Hepatocyte (in vitro differentiated cells): ENCODE results near the gene TK2. TPM values are rescaled to one million over a fixed set of nuclear protein-coding genes. Genes with fewer than 3 reads are reported as not detected.
"Not testable (repeated sequence)": the region's sequence is repeated elsewhere in the genome, so short reads cannot be mapped to it uniquely, and the experiment has no call there.

Source experiments
- DNase-seq: peaks from one replicate; pipeline ENCODE4 v3.0.0-alpha.2; 2016; ENCODE audit warnings: low spot score
- H2AFZ ChIP-seq: fragments of 200-600 bp; sonication (generic); 2 replicates; pipeline ENCODE4 v1.6.0; 2016; ENCODE audit warnings: antibody characterized with exemption, mild to moderate bottlenecking
- H3K27ac ChIP-seq: fragments of 200-600 bp; sonication (generic); 2 replicates; pipeline ENCODE4 v1.5.1; 2016; ENCODE audit warnings: mild to moderate bottlenecking
- H3K27me3 ChIP-seq: fragments of 200-600 bp; sonication (generic); 2 replicates; pipeline ENCODE4 v1.6.1; 2016
- H3K36me3 ChIP-seq: fragments of 200-600 bp; sonication (generic); replicated peaks from 2 replicates; pipeline ENCODE4 v1.5.1; 2016; ENCODE audit warnings: low read depth; ENCODE audit not compliant: insufficient read depth
- H3K4me1 ChIP-seq: fragments of 200-600 bp; sonication (generic); 2 replicates; pipeline ENCODE4 v1.5.1; 2016; ENCODE audit warnings: mild to moderate bottlenecking, moderate library complexity; ENCODE audit not compliant: insufficient read depth
- H3K4me2 ChIP-seq: fragments of 200-600 bp; sonication (generic); 2 replicates; pipeline ENCODE4 v1.6.0; 2016
- H3K4me3 ChIP-seq: fragments of 200-600 bp; sonication (generic); 2 replicates; pipeline ENCODE4 v1.5.1; 2016; ENCODE audit warnings: mild to moderate bottlenecking
- H3K79me2 ChIP-seq: fragments of 200-600 bp; sonication (generic); 2 replicates; pipeline ENCODE4 v1.6.0; 2017; ENCODE audit warnings: mild to moderate bottlenecking
- H3K9me2 ChIP-seq: fragments of 200-600 bp; sonication (generic); replicated peaks from 2 replicates; pipeline ENCODE4 v1.6.0; 2017; ENCODE audit warnings: mild to moderate bottlenecking; ENCODE audit not compliant: insufficient read depth
- H3K9me3 ChIP-seq: fragments of 200-600 bp; sonication (generic); 2 replicates; pipeline ENCODE4 v1.5.1; 2016; ENCODE audit warnings: low read depth, mild to moderate bottlenecking
- H4K20me1 ChIP-seq: fragments of 200-600 bp; sonication (generic); 2 replicates; pipeline ENCODE4 v1.6.0; 2016; ENCODE audit warnings: mild to moderate bottlenecking; ENCODE audit not compliant: insufficient read depth, poor library complexity, severe bottlenecking
- CTCF ChIP-seq: fragments of 200-600 bp; sonication (generic); IDR thresholded peaks from 2 replicates; pipeline ENCODE4 v1.5.1; 2016; ENCODE audit warnings: antibody characterized with exemption, mild to moderate bottlenecking; ENCODE audit not compliant: poor library complexity
- EZH2 ChIP-seq: fragments of 200-600 bp; sonication (generic); IDR thresholded peaks from 2 replicates; pipeline ENCODE4 v1.6.1; 2016; ENCODE audit warnings: antibody characterized with exemption, mild to moderate bottlenecking, borderline replicate concordance
- EZH2phosphoT487 ChIP-seq: fragments of 200-600 bp; sonication (generic); IDR thresholded peaks from one replicate; pipeline ENCODE4 v1.6.1; 2018; ENCODE audit warnings: antibody characterized with exemption, mild to moderate bottlenecking, low read depth, moderate library complexity; ENCODE audit not compliant: unreplicated experiment, severe bottlenecking
- WGBS: methylation state at CpG from one replicate; pipeline ENCODE4 v1.1.6; 2016; ENCODE audit warnings: low lambda C conversion rate; ENCODE audit errors: missing lambda C conversion rate; 5-methylcytosine and 5-hydroxymethylcytosine counted together
- polyA plus RNA-seq: library from polyadenylated mRNA; unstranded; fragments of >200 nt; fragmentation: Nextera tagmentation; extraction: Ambion mirVana; gene quantifications from 2 replicates; pipeline ENCODE4 v1.2.1, GENCODE V29; 2016
- total RNA-seq: library from RNA; depleted of rRNA; stranded (reverse); fragments of >200 nt; gene quantifications from 2 replicates; pipeline ENCODE4 v1.2.3, GENCODE V29; 2014

TK2 gene
- total and polyA plus RNA-seq, 2 experiments from 2014 or later, result 10.1 to 14.3 TPM

GRCh38 chr16:66467611-66468010 is 82.3 kb downstream of the TK2 start:
- Histone ChIP-seq H3K9me2 (no peaks in the 10 kb centered on the region), H4K20me1 (no peaks in the 10 kb centered on the region), H3K4me3 (no peak overlapping the region), H3K27ac (no peak overlapping the region), H3K4me2 (no peak overlapping the region), H3K36me3 (no peaks in the 10 kb centered on the region), H3K4me1 (no peaks in the 10 kb centered on the region), H3K27me3 (no peaks in the 10 kb centered on the region), H3K9me3 (no peaks in the 10 kb centered on the region), H3K79me2 (no peaks in the 10 kb centered on the region), H2AFZ (no peak overlapping the region)
- no peak for DNase-seq
- WGBS, result 91% methylated on average over 5 of the region's 5 CpGs
- TF ChIP-seq EZH2, result no peak
- TF ChIP-seq EZH2phosphoT487, result no peak
- TF ChIP-seq CTCF, result no peak

- not testable (repeated sequence) for H3K9me2 ChIP-seq, H3K27ac ChIP-seq, H3K9me3 ChIP-seq, H3K4me1 ChIP-seq, H3K79me2 ChIP-seq, H3K4me3 ChIP-seq, H2AFZ ChIP-seq, H3K36me3 ChIP-seq, H4K20me1 ChIP-seq, H3K4me2 ChIP-seq, DNase-seq, H3K27me3 ChIP-seq
- 89% methylated on average over 6 of the region's 6 CpGs for WGBS
These were observed 83.3 kb downstream of the TK2 start for GRCh38 chr16:66466636-66467035.

- not testable (repeated sequence) for H4K20me1 ChIP-seq, H3K27ac ChIP-seq, H3K9me2 ChIP-seq, H3K4me2 ChIP-seq, H3K4me3 ChIP-seq, H3K9me3 ChIP-seq, H3K79me2 ChIP-seq, H3K36me3 ChIP-seq, DNase-seq, H2AFZ ChIP-seq, H3K27me3 ChIP-seq, H3K4me1 ChIP-seq
- WGBS, result 94% methylated on average over 6 of the region's 6 CpGs
These were observed 84.0 kb downstream of the TK2 start for GRCh38 chr16:66465946-66466345.

GRCh38 chr16:66462912-66463311 is 87.0 kb downstream of the TK2 start:
- no peaks in the 10 kb centered on the region for H3K4me1 ChIP-seq

More at GRCh38 chr16:66462912-66463311, 87.0 kb downstream of the TK2 start:
- no peaks in the 10 kb centered on the region for H4K20me1 ChIP-seq
- WGBS, result 93% methylated on average over 1 of the region's 1 CpG
- no peak overlapping the region for H3K27ac ChIP-seq
- H3K9me3 ChIP-seq, result no peaks in the 10 kb centered on the region
- DNase-seq, result no peak
- no peak overlapping the region for H3K4me3 ChIP-seq
- H3K9me2 ChIP-seq, result no peaks in the 10 kb centered on the region
- H3K79me2 ChIP-seq, result no peaks in the 10 kb centered on the region
- H3K36me3 ChIP-seq, result no peaks in the 10 kb centered on the region
- TF ChIP-seq CTCF (no peak), EZH2 (no peak), EZH2phosphoT487 (no peak)
- no peak overlapping the region for H2AFZ ChIP-seq
- no peak overlapping the region for H3K4me2 ChIP-seq
- H3K27me3 ChIP-seq, result peaks cover 10% of the 10 kb centered on the region
